GM19239 (cell line): ENCODE data around the gene ARVCF.

Experiments used
- DNase-seq: peaks from one replicate; pipeline ENCODE4 v3.0.0; 2011; ENCODE audit warnings: low spot score; ENCODE audit not compliant: insufficient read length
- FAIRE-seq: peaks from 2 replicates; lab custom pipeline; 2011; peaks lifted over from hg19 to GRCh38; lab: Jason Lieb, UNC

ARVCF gene

DNA sequence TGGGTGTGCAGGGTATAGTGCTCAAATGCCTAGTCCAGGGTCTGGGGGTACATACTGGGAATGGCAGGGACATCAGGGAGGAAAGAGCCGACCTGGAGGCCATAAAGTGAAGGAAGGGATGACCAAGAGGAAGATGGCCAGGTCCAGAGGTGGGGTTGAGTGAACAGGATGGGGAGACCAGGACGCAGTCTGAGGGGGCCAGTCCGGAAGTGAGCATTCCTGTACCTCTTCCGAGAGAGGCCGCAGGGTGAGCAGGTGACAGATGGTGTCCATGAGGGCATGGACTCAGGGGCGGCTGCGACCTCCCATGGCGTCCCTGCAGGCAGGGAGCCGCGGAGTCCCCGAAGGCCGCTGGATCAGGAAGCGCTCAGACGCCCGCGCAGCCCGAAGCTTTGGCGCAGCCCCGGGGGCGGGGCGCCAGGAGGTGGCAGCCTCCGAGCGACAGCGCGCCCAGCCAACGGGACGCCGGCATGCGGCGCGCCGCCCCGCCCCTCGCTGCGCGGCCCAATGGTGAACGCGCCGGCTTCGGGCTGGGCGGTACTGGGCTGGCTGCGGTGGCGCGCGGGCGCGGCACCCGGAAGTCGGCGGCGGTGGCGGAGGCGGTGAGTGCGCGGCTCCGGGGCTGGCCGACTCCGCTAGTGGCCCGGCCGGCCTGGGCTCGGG is 4.0 kb upstream of the ARVCF start, which contains the start of gene TANGO2:
TANGO2 (plus strand) TSS at position 578 of the 663 bp plus-strand sequence. CDS start 15,689 bp downstream, outside the sequence.
- DNase-seq: peak; percentile 94
- peak; percentile 83 for FAIRE-seq

DNA sequence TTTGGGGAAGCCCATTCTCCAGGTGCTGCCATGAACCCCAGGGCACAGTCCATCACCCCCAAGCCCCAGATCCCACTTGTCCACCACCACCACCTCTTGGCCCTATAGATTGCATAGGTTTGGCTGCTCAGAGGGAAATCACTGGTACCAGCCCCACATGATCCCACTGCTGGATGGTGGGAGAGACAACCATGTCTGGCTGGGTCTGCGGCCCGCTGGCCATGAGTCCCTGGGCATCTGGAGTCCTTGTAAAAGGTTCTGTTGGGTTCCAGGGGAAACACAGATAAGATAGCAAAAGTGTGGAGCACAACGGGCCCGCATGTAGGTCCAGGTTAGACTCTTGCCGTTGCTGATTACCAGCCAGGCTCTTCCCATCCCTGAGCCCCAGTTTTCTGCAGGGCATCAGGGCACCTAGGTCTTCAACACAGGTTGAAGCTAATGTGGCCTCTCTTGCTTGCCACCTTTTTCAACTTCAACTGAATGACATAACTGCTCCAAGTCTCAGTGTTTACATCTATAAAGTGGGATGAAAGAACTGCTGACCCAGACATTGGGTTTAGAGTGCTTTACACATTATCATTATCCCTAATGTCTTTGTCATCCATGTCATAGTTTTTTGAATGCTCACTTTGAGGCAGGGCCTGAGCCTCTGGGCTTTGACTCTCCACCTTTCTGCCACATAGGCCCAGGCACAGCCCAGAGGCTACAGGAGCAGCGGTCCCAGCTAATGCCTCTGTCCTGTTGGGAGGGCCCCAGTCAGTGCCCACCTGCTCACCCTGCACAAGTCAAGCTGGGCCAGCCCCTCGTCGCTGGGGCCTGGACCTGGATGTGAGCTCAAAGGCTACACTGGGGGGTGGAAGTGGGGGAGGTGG is 3.3 kb upstream of the ARVCF start:
- FAIRE-seq: no peak
- no peak for DNase-seq

DNA sequence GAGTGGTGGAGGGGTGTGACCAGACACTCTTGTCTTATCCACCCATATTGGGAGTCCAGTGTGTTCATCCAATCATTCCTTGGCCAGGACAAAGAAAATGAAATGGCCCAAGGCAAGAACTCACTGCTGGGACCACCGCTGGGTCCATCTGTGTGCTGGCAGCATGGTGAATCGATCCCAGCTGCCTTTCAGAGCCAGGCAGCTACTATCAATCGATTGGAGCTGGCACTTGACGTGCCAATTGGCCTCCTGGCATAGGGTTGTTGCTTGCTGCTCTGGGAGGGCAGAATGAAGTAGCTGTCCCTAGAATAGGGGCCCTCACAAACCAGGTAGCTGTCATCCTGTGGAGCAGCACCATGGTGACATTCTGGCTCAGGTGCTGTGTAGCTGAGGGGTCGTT is 1.4 kb upstream of the ARVCF start:
- FAIRE-seq (no peak), DNase-seq (no peak)

DNA sequence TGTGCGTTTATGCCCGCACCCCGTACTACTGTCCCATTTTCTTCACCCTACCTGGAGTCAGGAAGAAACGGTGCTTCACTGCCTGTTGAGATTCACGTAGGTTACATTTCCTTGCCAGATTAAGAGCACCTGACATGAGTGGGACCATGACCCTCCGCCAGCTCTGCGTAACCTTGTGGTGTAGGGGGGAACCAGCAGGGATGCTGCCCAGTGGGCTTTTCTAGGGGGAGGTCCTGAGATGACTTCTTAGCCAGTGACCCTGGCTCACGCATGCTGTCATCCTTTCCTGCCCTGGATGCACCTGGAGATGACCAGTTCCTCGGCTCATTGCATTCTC is 967 bp upstream of the ARVCF start:
- no peak for DNase-seq
- no peak for FAIRE-seq

DNA sequence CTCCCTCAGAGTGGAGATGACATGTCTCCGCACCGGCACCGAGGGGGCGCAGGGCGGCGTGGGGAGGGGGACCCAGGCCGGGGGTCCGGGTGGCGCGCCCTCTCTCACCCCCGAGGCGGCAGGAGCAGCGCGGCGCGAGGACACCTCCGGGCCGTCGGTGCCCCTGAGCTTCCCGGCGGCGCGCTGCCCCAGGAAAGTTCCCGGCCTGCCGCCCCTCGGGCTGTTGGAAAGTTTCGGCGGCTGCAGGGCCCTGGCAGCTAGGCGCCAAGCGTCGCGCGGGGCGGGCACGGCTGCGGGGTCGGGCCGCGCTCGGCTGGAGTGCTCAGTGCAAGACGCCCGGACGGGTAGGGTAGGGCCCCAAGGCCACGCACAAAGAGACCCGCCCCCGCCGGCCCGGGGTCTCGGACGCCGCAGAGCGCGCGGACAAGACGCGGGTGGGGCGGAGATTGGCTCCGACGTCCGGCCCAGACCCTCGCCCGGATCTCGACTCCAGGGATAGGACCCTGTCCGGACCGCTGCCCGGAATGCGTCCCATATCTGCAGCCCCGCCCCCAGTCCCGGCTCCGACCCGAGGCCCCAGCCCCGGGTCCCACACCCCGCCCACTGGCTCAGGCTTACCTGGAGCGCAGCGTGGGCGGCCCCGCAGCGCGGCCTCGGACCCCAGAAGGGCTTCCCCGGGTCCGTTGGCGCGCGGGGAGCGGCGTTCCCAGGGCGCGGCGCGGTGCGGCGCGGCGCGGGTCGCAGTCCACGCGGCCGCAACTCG is 471 bp downstream of the ARVCF start:
- FAIRE-seq: no peak
- no peak for DNase-seq

DNA sequence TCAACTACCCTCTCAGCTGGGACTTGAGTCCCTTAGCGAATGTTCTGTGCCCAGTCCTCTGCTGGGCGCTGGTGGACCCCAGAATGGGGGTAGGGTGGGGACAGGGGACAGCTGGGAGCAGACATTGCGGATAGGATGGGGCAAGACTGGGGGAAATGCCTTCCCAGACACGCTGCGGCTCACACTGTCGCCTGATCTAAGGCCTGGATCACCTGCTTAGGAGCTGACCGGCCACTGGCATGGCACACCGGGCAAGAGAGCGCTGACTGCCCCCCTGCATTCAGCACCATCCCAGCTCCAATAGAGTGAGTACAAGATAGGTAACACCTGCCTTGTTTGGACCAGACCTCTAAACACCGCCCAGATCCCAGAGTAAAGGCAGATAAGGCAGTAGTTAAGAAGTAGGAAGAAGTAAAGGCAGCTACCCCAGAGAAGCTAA is 1.4 kb downstream of the ARVCF start:
- no peak for FAIRE-seq
- no peak for DNase-seq

DNA sequence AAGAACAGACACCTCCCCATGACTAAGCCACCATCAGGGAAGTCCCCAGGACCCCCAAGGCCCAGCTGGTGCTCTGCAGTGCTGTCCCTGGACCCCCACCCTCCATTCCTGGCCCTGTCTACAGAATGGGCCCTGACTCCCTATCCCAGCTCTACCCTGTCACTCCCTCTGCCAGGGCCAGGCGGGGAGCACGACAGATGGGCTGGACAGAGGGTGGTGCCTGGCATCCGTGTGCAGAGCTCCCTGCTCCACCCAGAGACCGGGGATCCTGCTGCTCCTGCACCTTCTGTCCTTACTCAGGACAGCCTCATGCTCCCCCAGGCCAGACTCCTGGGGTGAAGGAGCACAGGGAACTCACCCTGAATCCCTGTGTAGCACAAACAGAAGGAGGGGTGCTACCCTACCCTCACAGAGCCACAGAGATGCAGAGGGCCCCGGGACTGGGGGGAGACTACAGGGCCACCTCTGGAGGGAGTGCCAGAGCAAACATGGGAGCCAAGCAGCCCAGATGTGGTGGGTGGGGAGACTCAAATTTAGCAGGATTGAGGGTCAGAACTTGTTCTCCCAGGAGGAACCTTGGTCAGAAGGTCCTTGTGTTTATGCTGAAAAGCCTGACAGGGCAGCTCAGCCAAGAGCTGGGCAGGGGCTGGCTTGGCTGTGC is 2.0 kb downstream of the ARVCF start:
- DNase-seq: no peak
- no peak for FAIRE-seq

DNA sequence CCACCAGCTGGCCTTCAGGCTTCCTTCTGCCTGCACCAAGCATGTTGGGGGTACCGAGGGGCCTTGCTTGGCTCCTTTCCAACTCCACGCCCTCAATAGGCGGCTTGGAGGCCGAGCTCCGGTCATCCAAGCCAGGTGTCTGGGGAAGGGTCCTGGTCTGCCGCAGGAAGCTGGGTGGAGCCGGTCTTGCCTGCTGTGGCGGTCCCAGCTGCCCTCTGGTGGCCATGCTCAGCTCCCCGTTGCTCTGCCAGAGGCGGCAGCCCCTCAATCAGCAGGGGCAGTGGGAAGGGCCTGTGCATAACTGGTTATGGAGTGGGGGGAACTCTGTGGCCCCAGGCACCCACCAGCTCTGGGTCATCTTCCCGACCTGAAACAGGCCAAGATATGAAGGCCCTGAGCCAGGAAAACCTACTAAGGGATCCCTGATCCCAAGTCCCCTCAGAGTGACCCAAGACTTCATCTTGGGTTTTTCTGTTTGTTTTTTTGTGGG is 3.2 kb downstream of the ARVCF start:
- DNase-seq (no peak), FAIRE-seq (no peak)

DNA sequence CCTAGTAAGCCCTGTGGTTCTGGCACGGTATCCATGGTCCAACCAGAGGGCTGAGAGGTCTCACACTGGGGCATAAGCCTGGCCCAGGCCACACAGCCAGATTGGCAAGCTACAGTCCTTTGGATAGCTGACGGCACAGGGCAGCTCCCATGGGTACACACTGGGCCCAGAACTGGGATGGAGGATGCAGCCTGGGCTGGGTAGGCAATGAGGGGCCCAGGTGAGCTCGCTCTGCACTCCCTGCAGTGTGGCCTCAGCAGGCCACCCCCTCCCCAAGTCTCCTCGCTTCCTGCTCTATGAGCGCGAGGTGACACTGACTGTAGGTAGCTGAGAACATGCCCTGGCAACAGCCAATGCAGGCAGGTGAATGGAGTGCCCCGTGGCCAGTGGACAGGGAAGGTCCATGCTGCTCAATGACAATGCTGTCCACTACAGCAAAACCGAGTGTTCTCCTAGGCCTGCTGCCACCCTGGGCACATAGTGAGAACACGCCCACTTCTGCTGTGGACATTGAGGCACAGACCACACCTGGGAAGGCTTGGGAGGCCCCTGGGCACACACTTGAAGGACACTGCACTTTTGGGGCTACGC is 3.8 kb downstream of the ARVCF start:
- FAIRE-seq (no peak), DNase-seq (no peak)

DNA sequence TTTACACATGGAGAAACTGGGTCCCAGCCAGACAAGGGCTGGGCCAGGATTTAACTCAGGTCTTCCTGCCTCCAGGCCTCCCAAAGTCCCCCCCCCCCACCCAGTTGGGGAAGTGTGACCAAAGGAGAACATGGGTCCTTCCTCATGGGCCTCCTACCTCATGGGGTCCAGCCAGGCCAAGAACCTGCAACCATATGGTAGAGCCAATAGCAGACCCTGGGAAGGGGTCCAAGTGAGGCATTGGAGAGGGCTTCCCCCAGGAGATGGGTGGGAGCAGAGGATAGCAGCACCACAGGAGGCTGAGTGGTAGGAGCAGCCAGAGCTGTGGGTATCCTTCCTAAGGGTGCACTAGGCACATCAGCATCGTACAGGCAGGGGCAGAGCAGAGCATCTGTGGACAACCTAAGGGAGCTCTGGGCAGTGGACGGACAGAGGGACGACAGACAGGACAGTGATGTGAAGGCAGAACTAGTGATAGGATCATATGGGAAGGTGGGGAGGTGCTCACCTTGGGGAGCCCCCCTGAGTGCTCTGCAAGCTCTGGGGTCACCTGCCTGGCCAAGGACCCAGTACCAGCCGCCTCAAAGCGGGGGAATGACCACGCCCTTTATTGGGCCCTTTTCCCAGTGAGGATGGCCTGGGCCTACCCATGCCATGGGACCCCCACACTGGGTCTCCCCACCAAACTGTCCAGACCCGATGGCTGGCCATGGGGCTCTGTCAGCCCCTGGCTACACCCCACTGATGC is 4.5 kb downstream of the ARVCF start:
- DNase-seq (no peak), FAIRE-seq (no peak)

DNA sequence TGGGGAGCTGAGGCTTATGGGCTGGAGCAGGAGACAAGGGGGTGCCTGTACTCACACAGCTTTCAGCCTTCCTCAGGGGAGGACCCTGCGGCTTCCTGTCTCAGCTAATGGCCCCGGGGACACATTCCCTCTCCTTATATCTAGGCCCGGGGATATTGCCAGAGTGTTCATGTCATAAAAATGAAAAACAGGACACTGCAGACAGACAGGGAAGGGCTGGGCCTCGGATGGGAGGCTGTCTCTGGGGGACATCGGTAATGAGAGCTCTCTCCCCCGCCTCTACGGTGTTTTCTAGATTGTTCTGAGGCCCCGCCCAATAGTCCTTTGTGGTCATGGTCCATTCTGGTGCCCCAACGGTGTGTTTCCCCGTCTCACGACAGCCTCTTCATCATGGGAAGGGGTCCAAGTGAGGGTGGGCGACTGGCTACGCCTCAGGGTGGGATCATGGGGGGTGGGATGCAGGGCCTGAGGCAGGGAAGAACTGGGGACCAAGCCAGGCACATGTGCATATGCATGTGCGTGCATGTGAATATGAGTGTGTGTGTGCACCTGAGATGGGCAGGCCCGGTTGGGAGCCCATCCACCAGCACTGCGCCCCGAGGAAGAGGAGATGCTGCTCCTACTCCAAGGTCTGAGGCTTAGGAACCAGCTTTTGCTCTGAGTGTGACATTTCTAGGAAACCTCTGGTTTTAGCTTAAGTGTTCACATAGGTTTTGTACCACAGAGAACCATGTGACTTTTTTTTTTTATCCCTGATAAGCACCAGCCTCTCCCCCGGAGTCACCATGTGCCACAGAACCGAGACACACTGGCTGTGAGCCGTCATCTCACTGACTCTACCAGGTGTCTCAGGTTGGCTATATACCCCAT is 5.3 kb downstream of the ARVCF start:
- DNase-seq: no peak
- FAIRE-seq: no peak

DNA sequence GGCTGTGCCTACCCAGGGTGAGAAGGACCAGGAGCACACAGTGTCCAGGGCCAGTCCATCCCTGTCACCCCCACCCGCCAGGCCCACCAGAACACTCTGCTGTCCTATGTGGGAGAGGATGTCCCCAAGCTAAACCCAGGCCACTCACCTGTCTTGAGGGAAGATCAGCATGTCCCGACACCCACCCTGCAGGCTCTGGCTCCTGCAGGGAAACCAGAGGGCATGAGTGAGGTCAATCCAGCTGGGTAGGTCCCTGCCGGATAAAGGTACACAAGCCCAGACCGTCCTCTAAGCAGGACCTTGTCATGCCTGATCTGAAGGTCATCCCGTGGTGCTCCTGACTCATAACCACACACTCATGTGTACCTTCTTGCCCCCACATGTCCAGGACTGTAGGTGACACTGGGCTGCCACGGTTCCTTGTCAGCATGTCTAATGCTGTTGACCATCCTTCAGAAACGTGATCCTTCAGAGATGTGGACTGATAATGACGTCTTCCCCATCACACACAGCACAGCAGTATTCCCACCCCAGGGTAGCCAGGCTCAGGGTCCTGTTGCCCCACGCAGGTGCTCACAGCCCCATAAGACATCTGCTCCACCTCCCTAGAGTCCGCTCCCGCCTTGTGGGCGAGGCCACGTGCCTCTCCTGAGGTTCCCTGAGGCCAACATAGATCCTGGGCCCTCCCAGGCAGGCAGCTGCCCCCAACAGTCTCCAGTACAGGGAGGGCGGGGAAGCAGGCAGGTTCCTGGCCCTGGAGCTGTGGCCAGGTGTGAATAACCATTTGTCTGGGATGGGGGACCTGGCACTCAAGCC is 6.1 kb downstream of the ARVCF start:
- DNase-seq (no peak), FAIRE-seq (no peak)

DNA sequence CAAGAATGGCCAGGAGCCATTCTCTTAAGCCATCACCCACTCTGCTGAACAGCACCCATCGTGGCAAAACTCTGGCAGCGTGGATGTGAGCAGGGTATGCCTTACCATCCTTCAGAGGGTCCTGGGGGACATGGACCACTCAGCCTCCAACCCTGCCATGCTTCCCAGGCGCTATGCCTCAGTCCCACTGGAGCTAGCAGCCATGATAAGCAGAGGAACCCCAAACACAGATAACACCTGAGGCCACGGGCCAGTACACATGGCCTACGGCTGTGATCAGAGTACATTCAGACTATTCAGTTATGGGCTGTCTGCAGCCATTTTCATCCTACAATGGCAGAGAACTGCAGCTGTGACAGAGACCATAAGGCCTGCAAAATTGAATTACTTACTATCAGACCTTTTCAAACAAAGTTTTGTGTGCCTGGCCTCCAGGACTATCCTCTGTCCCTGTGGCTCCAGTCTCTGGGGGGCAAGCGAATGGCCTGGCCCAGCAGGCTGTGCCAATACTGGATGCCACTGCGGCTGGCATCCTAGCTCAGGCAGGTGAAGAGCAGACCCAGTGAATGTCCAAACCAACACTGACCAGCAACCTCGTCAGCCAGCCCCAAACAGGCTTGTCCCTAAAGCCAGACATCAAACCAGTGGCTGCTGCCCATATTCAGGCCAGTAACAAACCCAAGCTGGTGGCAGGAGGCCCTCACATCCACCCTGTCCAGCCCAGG is 6.9 kb downstream of the ARVCF start:
- FAIRE-seq: no peak

DNA sequence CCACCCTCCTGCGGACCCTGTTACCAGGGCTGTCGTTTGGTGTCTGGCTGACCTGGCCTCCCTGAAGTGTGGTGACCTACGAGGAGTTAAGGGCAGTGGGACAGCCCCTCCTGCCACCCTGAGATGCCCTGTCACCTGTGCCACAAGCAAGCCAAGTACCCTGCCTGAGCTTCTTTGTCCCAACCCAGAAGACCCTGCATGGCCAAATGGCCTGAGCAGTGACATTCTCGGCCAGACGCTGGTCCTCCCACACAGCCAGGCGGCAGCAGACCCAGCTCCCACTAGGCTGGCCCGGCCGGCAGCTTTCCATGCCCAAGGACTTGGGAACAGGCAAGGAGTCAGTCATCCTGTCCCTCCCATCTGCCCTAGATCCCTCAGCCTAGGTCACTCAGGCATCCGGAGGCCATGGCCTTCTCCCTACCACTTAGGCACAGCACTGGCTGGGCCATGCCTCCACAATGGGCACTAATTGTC is 7.6 kb downstream of the ARVCF start:
- DNase-seq (no peak), FAIRE-seq (no peak)

More for the DNA sequence above, 6.9 kb downstream of the ARVCF start:
- DNase-seq: no peak

DNA sequence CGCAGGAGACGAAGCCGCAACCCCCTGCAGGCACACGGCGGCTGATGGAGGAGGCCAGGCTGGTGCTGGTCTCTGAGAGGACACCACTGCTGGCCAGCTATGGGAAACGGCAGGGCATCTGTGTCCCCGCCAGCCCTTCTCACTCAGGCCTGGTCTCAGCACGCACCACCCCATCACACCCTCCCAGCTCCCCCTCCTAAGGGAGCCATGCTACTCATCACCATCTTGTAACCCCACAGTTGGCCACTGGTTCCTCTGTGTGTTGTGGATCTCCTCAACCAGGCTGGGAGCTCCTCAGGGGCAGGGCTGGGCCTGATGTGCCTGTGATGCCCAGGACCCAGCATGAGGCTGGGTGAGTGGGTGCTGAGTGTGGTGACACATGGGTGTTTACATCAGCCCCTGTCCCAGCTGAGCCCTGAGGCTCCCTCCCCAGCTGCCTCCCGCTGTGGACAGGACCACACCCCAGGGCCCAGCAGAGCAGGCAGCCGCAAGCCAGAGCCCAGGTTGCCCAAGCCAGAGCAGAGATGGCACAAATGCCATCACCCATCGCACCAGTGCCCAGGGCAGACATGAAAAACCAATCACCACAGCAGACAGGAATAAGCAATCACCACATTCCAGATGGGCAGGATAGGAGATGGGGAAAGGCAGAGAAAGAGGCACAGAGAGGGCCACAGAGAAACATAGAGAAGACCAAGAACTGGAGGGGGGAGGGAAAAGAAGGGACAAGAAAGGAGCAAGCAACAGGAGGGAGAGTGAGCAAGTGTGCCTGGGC is 8.2 kb downstream of the ARVCF start:
- no peak for FAIRE-seq
- no peak for DNase-seq

DNA sequence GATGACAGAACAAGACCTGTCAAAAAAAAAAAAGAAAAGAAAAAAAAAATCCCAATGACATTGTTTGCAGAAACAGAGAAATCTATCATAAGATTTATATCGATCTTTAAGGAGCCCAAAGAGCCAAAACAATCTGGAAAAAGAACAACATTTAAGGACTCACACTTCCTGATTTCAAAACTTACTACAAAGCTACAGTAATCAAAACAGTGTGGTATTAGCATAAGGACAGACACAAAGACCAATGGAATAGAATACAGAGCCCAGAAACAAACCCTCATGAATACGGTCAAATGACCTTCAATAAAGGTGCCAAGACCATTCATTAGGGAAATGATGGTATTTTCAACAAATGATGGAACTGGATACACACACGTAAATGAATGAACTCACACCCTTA is 12.2 kb downstream of the ARVCF start:
- no peak for DNase-seq
- no peak for FAIRE-seq
